DMS 273 (cell line): Measurements from ENCODE around the gene ENTPD8.
A peak's percentile ranks its signal among the peaks of the same experiment; 100 is the strongest.
"Not testable (repeated sequence)": the region's sequence is repeated elsewhere in the genome, so short reads cannot be mapped to it uniquely, and the experiment has no call there.

Experiments
- DNase-seq: peaks from one replicate; lab custom pipeline; 2025; ENCODE audit not compliant: unreplicated experiment; lab: John Stamatoyannopoulos, UW

ENTPD8 gene

GRCh38 chr9:137459601-137460362 is 18.6 kb upstream of the ENTPD8 start:
- no peak for DNase-seq

- DNase-seq: peak; percentile 96
These were observed 18.0 kb upstream of the ENTPD8 start, which contains the start of gene NSMF for GRCh38 chr9:137459152-137459600. Gene NSMF (minus strand): TSS chr9:137459334. CDS start chr9:137459102, 232 bp downstream.

DNA sequence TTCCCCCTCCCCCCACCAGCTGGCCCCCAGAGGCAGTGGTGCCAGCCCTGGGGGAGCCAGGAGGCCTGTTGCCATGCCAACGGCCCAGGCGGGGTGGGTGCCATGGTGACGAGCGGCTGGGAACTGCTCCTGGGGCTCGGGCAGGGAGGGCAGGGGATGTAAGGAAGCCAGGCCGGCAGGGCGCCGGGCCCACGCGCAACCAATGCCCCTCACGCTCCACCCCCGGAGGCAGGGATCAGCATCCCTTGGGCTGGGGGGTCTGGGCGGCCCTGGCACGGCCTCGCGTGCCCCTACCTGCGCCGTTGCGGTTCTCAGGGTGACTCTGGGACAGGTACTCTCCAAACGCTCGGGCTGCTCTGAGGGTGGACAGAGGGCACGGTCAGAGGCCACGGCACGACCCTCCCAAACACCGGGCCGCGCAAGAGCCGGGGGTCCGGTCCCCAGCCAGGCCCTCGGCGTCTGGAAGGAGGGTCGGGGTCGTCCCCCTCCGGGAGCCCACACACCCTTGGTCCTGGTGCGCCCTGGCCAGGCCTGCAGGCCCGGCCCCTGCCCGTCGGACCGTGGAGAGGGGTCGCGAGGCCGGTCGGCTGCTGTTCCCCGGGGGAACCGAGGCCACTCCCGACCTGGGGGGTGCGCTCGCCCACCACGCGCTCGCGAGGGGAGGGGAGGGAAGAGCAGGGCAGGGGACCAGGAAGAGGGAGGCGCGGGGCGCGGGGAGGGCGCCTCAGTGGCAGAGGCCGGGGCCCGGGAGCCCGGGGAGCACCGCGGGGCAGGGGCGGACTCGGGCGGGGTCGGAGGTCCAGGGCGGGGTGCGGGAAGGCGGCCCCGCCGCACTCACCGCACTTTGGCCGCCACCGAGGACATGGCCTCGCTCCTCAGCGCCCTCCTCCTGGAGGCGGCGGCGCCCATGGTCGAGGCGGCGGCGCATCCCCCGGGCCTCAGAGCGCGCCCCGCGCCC is 17.3 kb upstream of the ENTPD8 start:
- DNase-seq: peak; percentile 93

GRCh38 chr9:137457406-137458193 is 16.4 kb upstream of the ENTPD8 start:
- no peak for DNase-seq

DNA sequence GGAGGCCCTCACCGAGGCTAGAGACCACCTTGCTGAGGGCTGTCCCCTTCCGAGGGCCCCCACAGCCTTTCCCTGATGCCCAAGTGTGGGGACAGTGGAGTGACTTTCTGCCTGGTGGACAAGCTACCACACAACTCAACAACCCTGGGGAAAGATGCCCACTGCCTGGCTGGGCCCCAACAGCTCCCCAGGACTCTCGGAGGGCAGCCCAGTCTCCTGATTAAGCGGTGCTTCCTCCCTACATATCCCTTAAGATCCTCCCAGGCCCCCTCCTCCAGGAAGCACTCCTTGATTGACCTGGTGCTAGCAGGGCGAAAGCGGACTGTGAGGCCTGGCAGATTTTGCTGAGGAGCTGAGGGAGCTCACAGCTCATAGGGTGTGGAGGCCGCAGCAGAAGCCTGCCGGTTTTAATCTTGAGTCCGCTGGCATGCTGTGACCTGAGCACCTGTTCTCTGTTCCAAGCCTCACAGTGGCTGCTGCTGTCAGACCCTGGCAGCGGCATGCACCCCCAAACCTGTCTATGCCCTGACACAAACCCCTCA is 15.8 kb upstream of the ENTPD8 start:
- no peak for DNase-seq

DNA sequence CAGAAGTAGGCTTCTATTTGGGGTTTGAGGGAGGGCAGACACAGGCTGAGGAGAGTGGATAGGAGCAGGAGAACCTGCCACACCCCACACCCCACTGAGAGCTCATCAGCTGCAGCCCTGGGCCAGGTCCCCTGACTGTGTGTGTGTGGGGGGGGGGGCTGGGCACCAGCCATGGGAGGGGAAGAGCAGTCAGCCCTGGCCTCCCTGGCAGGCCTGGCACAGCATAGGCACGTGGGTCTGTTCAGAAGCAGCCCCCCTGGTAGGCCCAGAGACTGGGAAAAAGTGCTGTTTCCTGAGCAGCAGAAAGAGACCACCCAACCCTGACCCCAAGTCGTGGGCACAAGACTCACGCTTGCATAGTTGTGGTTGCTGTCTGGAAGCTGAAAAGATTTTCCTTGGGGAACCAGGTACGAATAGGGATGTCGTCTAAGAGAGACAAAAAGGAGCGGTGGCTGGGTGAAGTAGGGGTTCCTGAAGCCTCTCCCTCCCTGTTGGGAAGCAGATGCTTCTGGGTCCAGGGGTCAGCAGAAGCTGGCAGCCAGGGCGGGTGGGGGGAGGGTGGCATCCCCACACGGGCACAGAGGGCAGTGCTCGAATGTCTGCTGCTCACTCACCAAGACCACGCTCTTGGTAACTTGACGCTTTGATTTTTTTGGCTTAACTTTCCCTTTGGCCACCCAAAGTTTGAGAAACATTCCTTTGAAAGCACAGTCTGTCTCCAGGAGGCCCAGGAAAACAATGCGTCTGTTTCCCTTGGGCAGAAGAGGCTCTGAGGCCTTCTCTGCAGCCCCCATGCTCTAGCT is 15.1 kb upstream of the ENTPD8 start:
- DNase-seq: no peak

DNA sequence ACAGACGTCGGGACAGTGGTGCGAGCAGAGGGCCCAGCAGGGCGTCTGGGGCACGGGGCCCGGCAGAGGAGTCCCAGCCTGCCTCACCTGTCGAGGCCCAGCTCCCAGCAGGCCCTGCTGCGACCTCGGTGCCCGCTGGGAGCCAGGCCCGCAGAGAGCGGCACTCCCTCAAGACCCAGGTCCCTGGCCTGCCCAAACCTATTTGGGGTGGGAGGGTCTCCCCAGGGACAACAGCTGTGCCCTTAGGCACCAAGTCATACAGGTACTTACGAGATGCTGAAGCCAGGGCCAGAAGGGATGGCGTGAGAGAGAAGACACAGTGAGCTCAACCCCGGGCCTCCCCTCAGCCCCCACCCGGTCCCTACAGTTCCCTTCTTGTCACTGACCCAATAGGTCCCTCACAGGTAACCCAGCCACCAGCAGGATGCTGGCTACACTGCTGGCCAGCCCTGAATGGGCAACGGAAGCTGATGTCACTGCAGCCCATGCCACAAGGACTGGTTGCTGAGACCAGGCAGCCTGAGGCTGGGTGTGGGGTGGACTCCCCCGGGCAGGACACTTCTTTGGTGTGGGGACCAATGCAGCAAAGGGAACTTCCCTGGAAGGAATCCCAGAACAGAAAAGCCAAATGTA is 14.3 kb upstream of the ENTPD8 start:
- no peak for DNase-seq

DNA sequence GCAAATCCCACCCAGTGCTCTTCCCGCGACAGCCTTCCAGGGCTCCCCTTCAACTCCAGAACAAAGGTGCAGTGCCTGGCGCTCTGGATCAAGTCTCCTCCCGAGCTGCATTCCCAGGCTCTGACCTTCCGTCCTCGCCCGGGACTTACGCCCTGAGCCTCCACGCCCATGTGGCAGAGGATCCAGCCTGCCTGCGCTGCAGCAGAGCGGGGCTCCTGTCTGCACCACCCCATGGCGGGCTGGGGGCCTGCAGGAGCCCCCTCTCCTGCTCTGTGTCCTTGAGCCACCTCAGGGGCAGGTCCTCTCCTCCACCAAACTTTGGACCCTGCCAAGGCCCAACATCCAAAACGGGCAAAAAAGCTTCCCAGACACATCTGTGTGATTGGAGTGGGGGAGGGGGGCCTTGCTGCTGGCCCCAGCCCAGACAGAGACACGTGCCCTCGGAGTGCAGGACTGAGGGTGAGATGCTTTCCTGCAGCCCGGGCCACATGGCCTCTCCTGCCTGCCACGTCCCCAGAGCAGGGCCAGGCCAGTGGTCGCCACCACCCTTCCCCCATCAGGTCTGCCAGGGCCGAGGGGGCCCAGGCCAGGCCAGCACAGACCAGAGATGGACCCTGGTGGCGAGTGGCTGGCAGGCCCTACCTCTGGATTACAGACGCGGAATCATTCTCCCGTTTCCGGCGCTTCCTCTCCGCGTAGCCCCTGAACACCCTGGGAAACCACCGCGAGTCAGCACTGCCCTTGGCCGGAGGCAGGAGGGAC is 13.6 kb upstream of the ENTPD8 start:
- peak; percentile 36 for DNase-seq

GRCh38 chr9:137454145-137454596 is 13.0 kb upstream of the ENTPD8 start:
- no peak for DNase-seq

DNA sequence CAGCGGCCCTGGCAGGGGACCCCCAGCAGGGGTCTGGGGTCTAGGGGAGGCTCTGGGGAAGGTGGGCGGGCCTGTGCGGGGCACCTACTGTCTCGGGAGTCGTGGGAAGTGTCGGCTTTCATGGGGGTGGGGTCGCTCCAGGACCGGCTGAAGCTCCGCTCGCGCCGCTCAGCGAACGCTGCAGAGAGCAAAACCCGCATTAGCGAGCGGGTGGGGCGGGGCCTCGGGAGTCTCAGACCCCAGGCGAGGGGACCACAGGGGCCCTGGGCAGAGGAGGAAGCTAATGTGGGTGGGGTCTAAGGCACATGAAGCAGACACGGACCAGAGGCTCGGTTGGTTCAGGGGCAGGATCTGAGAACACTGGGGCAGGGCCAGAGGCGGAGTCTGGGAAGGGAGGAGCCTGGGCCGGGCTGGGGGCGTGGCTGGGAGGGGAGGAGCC is 12.5 kb upstream of the ENTPD8 start:
- DNase-seq: peak; percentile 43

DNA sequence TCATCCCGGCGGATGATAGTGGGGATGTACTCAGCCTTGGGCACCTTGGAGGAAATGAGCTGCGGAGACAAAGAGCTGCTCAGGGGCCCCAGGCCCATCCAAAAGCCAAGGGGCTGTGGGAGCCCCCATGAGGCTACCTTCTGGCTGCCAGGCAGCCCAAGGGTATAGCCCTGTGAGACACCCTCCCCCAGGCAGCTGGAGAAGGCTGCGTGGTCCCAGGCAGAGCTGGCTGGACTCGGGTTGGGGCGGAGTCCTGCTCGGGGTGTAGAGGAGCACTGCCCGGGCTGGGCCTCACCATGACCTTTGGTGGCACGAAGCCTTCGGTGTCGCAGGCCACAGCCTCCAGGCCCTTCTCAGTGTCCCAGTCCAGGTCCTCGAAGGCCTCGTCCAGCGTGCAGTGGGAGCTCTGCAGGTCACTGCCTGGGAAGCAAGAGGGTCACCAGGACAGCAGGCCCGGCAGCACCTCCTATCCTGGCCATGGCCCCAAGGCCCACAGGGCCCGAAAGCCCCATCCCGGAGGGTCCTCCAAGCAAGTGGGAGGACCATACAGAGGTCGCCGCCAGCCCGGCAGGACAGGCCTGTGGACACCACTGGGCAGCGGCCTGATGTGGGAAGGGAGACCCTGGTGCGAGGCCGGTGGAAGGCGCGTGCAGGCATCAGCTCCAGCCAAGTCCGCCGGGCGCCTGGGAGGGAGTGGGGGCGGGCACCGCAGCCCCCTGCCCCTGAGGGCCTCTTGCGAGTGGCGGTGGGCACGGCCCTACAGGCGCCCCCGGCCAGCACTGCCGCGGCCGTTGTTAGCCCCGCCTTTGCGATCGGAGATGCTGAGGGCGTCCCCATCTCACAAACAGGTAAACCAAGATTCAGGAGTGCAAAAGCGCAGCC is 11.8 kb upstream of the ENTPD8 start:
- DNase-seq: no peak

DNA sequence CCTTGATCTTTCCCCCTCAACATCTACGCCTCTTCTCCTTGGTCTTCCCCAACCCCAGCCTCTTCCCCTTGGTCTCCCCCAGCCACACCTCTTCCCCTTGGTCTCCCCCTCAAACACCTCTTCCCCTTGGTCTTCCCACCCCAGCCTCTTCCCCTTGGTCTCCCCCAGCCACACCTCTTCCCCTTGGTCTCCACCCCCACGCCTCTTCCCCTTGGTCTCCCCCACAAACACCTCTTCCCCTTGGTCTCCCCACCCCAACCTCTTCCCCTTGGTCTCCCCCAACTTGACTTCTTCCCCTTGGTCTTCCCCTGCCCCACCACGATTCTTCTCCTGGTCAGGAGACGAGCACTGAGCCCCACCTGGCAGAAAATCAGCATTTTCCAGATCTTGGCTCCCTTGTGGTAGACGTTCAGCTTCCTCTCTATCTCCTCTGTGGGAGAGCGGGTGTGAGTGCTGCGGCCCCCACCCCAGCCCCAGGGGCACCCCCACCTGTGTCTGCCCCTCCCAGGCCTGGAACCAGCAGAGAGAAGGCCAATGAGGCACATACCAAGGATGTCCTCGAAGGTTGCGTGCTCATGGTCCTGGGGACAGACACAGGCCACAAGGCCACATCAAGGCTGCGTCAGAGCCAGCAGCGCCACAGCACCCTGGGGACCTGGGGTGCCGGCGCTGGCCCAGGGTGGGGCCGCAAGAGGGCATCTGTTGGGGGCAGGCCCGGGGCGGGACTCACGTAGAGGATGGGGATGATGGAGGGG is 11.0 kb upstream of the ENTPD8 start:
- no peak for DNase-seq

DNA sequence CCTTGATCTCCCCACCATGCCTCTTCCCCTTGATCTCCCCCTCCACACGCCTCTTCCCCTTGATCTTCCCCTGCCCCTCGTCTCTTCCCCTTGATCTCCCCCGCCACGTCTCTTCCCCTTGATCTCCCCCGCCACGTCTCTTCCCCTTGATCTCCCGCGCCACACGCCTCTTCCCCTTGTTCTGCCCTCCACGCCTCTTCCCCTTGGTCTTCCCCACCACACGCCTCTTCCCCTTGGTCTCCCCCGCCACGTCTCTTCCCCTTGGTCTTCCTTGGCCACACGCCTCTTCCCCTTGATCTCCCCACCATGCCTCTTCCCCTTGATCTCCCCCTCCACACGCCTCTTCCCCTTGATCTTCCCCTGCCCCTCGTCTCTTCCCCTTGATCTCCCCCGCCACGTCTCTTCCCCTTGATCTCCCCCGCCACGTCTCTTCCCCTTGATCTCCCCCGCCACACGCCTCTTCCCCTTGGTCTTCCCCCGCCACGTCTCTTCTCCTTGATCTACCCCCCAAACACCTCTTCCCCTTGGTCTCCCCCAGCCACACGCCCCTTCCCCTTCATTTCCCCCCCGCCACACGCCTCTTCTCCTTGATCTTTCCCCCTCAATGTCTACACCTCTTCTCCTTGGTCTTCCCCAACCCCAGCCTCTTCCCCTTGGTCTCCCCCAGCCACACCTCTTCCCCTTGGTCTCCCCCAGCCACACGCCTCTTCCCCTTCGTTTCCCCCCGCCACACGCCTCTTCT is 10.3 kb upstream of the ENTPD8 start:
- not testable (repeated sequence) for DNase-seq

DNA sequence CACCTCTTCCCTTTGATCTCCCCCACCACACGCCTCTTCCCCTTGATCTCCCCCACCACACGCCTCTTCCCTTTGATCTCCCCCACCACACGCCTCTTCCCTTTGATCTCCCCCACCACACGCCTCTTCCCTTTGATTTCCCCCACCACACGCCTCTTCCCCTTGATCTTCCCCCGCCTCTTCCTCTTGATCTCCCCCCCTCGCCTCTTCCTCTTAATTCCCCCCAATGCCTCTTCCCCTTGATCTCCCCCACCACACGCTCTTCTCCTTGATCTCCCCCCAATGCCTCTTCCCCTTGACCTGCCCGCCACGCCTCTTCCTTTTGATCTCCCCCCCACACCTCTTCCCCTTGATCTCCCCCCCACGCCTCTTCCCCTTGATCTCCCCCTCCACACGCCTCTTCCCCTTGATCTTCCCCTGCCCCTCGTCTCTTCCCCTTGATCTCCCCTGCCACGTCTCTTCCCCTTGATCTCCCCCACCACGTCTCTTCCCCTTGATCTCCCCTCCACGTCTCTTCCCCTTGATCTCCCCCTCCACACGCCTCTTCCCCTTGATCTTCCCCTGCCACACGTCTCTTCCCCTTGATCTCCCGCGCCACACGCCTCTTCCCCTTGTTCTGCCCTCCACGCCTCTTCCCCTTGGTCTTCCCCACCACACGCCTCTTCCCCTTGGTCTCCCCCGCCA is 9.5 kb upstream of the ENTPD8 start:
- DNase-seq: not testable (repeated sequence)

DNA sequence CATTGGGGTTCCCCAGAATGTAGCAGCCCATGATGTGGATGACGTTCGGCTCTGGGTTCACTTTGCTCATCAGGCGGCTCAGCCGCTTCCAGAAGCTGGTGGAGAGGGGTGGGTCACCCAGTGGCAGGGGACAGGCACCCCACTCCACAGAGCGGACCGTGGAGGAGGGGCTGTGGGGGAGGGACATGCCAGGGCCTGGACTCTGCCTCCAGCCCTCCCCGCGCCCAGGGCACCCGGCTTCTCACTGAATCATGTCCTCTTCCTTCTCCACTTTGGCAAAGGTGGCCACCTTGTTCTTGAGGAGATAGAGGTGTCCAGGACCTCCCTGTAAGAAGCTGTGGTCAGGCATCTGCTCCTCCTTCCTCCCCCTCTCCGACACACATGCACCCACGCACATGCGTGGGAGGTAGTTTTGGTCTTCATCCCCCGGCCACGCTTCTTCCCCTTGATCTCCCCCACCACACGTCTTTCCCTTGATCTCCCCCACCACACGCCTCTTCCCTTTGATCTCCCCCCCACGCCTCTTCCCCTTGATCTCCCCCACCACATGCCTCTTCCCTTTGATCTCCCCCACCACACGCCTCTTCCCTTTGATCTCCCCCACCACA is 8.9 kb upstream of the ENTPD8 start:
- DNase-seq: no peak
